Activated T-helper 1 cell treated with Interleukin-2 at 50 U/mL for 16 hours (primary cell): Measurements from ENCODE around the gene DDX27.

Experiments
- DNase-seq: peaks from one replicate; pipeline ENCODE4 v3.0.0-alpha.2; 2020; ENCODE audit warnings: low read depth

DDX27 gene

DNA sequence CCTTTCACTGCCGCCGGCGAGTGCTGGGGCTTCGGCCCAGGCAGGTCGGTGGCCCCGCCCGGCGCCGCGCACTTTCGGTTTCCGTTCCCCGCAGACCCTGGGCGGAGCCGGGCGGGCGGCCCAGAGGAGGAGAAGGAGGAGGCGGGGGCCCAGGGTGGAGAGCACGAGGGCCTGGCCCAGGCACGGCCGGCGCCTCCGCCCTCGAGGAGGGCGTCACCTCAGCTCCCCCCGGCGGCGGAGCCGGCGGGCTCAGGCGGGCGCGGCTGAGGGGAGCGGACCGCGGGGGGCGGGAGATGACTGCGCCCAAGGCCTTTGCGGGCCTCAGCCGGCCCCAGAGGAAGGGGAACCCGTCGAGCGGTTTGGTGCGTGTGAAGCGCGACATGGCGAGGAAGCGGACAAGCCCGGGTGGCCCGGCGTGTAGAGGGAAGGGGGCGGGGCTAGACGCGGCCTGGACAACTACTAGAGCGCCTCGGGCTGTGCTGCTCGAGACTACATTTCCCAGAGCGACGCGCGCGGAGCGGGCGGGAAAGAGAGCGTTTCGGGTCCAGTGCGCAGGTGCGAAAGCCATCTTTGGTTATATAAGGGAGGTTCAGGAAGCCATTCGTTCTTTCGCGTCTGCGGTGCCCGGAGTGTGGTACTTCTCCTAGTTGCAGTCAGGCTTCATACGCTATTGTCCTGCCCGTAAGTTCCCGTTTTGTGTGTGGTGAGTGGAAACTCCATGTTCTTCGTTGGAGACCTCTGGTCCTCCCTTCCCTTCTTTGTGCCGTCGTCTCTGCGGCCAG, 59.0 kb downstream of the DDX27 start, which contains the start of gene ZNFX1:
Gene ZNFX1, minus strand, starts transcription at position 22 of the 782 bp plus-strand sequence. CDS start 2,218 bp downstream, outside the sequence.
- peak; percentile 97 for DNase-seq

DNA sequence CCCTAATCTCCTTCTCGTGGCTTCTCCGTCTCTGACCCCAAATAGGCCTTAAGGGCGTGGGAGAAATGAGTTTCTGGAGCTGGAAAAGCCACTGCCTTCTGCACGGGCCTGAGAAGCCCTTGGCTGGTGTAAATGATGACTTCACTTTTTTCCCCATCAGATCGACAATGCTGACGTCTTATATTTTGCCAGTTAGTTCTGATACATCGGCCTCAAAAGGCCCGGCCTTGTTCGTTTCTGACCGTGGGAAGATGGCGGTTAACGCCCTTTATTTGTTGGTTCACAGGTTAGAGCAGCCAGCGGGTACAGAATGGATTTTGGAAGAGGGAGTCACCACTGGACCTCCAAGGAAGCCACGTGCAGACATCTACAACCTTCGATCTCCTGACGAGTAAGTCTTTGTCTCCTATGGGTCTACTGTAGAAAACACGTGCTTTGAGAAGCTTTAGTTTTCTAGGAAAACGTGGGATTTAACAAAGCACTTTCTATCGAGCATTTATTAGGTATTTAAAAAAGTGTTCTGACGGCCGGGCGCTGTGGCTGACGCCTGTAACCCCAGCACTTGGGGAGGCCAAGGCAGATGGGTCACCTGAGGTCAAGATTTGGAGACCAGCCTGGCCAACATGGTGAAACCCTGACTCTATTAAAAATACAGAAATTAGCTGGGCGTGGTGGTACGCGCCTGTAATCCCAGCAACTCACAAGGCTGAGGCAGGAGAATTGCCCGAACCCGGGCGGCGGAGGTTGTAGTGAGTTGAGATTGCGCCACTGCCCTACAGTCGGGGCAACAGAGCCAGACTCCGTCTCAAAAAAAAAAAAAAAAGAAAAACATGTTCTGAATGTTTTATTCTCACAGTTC, 59.8 kb downstream of the DDX27 start:
- DNase-seq, result no peak

DNA sequence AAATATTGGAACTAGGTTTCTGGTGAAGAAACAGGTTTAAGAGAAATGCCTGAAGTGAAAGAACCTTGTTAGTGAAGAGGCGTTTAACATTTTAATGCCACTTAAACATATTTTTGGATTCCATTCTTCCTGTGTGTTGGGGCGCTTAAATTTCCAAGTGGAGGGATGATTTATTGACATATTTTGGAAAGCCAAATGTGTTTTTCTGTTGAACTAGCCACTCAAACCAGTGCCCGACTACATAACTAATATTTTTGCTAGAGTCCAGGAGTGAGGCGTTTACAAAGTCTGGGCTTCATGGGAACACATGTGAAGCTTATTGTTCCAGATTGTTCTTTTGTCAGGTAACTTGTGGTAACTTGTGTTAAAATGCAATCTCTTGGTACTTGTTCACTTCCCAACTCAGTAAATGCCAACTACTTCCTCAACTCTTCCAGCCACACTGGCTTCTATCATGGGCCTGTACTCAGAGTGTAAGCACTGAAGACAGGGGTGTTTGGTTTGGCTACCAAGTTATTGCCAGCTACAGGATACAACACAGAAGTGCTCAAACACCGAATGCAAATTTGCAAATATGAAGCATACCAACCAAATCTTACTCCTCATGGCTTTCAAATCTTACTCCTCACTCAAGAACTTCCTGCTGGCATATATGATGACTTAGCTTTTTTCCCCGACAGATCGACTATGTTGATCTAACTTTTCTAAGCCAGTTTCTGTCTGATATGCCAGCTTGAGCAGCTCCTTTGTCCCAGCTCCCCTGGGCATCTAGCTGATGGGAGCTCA, 60.7 kb downstream of the DDX27 start:
- DNase-seq, result no peak

DNA sequence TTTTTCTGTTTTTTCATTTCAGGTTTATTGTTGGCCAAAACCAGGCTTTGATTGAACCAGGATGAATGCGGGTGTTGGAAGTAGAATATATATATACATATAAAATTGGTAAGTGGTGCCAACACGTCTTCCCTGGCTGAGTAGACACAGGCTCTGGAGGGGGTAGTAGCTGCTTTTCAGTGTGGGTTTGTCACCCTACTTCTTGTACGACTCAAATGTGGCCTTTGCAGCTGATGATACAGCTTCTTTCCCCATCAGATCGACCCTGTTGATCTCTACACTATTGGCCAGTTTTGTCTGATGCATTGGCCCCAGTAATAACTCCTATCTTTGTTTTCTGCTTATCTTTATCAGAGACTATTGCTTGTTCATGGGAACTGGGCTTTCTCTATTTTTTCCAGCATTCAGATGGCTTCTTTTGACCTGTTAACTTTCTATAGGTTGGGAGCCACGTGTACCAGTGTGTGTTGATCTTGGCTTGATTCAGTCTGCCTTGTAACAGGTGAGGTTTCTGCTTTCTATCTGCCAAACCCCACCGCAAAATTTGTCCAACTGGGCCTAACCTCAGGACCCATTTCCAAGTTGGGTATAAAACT, 61.3 kb downstream of the DDX27 start:
- no peak for DNase-seq

DNA sequence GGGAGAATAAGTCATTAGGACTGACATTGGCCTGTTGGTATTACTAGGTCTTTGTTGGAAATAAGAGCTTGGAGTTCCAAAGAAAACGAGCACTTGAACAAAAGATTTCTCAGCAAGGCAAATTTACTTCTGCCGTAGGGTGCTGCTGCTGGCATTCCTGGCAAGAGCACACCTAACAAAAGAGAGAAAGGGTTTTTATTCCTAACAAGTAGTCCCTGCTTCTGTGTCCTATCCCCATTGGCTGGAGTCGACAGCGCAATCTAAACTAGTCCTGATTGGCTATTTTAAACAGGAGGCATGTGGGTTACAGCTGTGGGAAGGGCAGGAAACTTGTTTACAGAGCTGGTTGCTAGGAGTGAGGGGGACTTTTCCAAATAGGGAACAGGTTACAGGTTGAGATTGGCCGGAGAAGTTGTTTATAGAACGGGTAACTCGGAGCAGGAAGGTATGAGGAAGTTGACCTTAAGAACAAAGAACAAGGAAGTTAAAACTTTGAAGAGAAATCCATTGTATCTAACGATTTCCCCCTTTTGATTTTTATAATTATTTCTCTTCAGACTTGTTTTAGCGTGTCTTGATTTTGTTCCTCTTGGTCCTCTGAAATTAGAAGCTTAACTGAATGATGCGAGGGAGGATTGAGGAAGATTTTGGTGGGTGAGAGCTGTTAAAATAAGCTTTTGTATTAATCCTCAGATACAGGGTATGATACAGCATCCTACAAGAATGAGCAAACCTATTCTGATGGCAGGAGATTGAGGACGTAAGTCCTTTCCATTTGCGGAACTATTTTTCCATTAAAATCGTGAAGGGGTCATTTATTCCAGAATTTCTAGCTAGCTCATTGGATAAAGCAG, 62.1 kb downstream of the DDX27 start:
- DNase-seq, result no peak

DNA sequence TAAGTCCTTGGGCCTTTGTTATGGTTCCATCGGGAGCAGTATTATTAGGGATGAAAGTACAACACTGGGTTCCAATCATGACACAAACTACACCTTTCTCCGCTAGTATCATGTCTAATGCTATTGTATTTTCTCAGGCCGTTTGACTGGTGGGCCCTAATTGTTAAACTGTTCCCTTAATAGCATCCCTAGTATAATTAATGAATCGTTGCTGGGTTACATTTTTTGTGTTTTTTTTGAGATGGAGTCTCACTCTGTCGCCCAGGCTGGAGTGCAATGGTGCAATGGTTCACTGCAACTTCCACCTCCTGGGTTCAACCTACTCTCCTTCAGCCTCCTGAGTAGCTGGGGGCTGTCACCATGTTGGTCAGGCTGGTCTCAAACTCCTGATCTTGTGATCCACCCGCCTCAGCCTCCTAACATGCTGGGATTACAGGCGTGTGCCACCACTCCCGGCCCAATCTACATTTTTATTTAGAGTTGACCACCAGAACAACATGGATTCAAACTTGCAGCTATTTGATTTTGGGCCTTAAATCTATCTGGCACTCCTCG, 62.8 kb downstream of the DDX27 start:
- DNase-seq, result no peak

DNA sequence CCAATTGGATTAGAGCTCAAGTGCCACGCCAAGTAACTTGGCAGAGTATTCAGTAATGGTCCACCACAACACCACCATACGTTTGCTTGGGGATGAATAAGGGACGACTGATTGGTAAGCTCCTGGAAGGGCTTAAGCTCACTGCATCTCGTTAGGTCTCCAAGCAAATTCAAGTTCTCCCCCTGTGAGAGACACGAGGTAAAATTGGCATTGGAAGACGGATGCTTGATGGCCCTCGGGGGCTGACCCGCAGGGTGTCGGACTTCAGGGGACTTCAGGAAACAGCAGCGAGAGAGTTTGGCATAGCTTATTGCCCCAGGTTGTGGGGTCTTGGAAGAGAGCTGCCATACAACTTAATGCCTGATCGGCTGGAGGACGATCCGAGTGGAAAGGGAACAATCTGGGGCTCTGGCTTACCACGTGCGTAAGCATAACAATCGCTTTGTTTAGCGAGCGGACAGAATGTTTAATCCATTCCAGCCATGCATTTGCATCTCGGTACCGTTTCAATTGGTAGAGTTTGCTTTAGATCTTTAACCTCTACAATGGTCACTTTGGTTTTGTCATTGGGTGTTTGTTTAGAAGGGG, 63.5 kb downstream of the DDX27 start:
- DNase-seq, result no peak

DNA sequence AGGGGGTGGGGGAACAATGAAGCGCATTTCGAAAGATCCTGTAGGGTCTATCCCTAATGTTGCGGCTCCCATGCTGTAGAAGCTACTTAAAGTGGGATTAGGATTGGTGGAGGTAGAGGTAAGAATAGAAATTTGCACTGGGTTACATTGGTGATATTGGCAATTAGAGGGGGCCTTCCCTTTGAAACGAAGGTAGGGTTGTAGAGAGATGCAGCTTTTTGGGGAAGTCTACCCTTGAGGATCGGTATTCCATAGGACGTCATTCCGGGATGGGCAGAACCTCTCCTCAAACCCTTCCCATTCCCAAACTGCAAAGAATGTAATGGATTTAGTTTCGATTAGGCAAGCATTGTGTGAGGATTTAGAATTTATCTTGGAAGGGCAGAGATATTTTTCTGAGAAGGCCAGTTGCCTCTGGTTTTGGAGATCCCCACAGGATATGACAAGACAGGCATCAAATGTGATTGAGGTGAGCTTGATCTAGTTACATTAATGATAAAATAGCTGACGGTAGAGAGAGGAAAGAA, 64.0 kb downstream of the DDX27 start:
- no peak for DNase-seq

DNA sequence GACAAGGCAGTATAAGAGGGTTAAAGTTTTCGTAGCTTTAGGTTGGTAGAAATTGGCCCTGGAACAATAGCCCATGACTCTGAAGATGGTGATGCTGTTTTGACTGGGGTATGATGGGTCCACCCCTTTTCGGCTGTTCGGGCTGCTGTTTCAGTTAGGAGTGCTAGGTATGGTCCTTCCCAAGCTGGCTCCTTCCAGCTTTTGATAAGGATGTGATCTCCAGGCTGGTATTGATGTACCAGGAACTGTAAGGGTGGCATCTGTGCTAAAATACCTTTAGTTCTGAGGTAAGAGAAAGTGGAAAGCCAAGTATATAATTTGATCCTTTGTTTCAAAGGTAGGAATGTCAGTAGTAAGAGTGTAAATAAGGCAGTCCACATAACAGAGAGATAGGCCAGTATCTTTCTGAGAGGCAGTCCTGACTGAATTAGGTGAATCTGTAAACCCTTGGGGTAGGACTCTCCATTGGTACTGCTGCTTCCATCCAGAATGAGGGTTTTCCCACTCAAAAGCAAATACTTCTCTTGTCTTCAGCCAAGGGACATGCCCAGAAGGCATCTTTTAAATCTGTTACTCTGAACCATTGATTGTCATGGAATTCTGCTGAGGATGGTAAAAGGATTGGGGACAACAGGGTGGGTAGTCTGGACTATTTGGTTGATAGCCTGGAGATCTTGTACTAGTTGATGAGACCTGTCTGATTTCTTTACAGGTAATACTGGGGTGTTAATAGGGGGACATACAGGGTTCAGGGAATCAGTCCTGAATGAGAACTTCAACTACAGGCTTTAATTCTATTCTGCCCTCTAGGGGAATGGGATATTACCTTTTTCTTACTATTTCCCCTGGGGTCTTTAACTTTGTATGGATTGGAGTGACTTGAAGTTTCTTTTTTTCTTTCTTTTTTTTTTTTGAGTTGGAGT, 64.7 kb downstream of the DDX27 start:
- no peak for DNase-seq

DNA sequence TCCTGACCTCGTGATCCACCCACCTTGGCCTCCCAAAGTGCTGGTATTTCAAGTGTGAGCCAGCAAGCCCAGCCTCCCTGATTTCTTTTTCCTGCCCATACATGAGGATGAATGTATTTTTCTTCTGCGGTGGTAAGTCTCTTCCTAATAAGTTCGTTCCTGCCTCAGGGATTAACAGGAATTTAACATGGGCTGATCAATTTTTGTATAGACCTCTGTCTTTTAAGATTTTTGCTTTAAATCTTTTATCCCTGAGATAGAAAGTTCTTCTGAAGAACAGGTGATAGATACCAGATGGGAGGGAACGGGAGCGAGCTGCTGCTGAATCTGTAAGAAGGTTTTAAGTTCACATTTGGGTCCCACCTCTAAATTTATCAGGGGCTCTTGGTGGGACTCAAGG, 65.6 kb downstream of the DDX27 start:
- no peak for DNase-seq

DNA sequence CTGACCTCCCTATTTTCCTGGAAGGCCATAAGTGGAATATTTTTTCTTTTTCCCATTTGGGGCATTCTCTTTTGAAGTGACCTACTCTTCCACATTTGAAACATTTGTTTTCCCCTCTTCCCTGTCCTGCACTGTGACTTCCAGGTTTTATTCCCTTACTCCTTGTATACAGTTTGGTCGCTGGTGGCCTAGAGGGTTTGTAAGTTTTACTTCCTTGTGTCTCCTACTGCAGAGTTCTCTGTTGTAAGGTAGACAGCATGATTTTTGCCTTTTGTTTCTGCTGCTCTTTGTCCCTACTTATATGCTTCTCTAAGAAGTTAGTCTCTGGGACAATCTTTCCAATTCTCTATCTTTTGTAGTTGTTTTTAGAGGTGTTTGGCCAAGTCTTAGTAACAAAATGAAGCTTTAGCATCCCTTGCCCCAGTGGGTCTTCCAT, 66.0 kb downstream of the DDX27 start:
- no peak for DNase-seq

DNA sequence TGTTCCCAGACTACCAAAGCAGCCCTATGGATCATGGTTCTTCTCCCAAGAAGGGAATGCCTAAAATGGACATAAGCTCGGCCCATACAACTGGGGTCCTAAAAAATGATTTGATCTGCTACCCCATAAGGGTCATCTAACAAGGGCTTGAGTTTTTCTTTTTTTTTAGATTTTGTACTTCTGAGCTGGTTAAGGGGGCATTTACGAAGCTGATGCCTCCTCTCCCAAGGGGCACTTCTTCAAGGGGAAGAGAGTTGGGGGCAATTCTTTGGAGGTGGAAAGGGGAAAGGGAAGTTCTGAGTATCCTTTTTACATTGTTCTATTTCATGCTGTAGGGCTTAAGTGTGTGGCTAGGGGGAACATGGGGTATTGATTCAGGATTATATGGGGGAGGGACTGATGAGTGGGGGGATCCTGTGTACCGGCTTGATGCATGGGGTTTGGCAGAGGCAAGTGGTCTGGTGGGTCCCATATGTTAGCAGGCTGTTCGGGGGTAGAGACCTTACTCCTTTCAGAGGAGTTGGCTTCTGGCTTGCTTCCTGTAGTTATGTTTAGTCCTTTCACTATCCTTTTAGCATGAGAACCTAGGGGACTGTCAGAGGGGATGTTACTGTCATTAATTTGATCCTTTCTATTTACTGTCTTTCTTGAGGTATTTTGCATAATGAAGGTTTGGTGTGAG, 66.7 kb downstream of the DDX27 start:
- DNase-seq, result no peak

DNA sequence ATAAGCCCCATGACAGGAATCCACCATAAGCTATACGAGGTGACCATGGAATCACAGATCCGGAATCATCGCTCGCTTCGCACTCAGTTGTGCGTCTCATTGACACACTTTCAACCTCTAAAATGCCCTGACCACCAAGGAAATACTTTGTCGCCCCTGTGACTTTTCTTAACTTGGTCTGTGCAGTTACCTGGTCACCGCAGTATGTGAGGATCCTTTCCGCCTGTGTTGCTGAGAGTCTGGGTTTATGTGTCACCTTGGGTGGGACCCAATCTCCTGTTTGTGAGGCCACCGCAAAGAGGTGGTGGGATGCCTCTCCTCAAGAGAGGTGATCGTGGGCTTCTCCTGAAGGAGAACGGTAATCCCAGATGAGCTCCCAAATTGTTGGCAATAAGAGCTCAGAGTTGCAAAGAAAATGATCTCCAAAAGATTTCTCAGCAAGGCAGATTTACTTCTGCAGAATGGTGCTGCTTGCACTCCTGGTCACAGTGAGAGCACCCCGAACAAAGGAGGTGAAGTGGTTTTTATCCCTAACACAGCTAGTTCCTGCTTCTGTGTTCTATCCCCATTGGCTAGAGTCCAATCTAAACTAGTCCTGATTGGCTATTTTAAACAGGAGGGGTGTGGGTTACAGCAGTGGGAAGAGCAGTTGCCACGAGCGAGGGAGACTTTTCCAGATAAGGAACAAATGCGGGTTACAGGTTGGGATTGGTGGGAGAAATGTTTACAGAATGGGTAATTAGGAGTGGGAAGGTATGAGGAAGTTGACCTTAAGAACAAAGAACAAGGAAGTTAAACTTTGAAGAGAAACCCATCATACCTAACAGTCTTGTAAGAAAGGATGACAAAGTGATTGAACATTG, 67.7 kb downstream of the DDX27 start:
- no peak for DNase-seq

DNA sequence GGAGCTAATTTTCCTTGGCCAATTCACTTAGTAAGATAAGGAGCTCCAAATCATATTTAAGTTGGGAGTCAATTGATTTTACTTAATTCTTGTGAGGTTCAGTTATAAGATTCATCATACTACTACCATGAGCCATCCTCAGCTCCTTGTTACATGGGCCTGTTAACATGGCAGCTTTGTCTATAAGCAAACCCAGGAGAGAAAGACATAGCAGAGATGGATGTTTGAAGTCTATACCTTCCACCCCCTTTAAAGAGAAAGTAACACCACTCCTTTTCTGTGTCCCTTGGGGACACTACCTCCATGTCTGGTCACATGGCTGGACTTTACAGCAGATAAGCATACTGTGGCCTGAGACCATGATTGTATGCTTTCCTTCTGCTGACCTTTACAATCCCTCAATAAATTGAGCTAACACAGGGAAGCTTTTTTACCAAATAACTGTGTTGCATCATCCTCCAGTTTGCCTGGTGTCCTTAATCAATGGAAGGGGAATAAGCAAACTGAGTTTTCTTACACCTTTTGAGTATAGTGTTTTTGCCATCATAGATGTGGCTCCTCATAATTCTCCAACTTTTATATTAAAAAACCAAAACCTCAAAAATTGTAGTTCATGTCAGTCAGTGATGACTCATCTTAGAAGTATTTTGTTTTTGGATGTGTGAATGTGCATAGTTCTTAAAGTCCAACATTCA, 68.5 kb downstream of the DDX27 start:
- no peak for DNase-seq

DNA sequence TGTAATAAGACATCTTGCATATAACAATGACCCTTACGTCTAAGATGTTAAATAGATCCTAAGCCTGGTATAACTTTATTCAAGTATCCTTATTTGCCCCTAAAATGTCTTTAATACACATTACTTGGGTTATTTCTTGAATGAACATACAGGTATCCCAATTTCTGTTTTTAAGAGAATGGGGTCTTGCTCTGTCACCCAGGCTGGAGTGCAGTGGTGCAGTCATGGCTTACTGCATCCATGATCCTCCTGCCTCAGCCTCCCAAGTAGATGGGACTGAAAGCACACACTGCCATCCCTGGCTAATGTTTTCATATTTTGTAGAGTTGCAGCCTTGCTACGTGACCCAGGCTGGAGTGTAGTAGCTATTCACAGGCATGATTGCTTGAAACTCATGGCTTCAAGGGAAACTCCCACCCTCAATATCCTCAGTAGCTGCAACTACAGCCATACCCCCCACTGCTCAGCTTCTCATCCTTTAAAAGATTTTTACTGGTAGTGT, 69.1 kb downstream of the DDX27 start:
- no peak for DNase-seq
